ENCODE measurements around the gene KRT33B. TPM values are rescaled to one million over a fixed set of nuclear protein-coding genes. Genes with fewer than 3 reads are reported as not detected.

KRT33B gene
- total RNA-seq, 2 donors from 2014 or later, result not detected

- no peak for DNase-seq (ENCODE audit: low spot score)
These were observed 35.8 kb downstream of the KRT33B start for GRCh38 chr17:41333836-41334235.

GRCh38 chr17:41333098-41333497 is 36.5 kb downstream of the KRT33B start:
- DNase-seq (ENCODE audit: low spot score) (no peak), ATAC-seq (ENCODE audit: insufficient number of reproducible peaks, low FRiP score, low read depth) (no peak)
- no peaks in the 10 kb centered on the region for H3K9me3 ChIP-seq
- H3K36me3 ChIP-seq, result no peaks in the 10 kb centered on the region
- no peak overlapping the region for H3K4me3 ChIP-seq
- no peaks in the 10 kb centered on the region for H3K27me3 ChIP-seq (replicated peaks; ENCODE audit: insufficient read depth)
- H3K27ac ChIP-seq, result no peak overlapping the region
- TF ChIP-seq CTCF (IDR thresholded peaks at IDR 0.05), result no peak
- H3K4me1 ChIP-seq (ENCODE audit: control insufficient read depth in 1 of 2, low read depth in 2 of 2), result no peaks in the 10 kb centered on the region

More at GRCh38 chr17:41333836-41334235, 35.8 kb downstream of the KRT33B start:
- Histone ChIP-seq H3K36me3 (no peaks in the 10 kb centered on the region), H3K27me3 (replicated peaks; ENCODE audit: insufficient read depth) (no peaks in the 10 kb centered on the region), H3K4me1 (ENCODE audit: control insufficient read depth in 1 of 2, low read depth in 2 of 2) (no peaks in the 10 kb centered on the region), H3K9me3 (no peaks in the 10 kb centered on the region), H3K4me3 (no peak overlapping the region), H3K27ac (no peak overlapping the region)
- ATAC-seq (ENCODE audit: insufficient number of reproducible peaks, low FRiP score, low read depth), result no peak
- no peak for TF ChIP-seq CTCF (IDR thresholded peaks at IDR 0.05)

GRCh38 chr17:41332239-41332638 is 37.4 kb downstream of the KRT33B start:
- Histone ChIP-seq H3K4me3 (no peak overlapping the region), H3K9me3 (no peaks in the 10 kb centered on the region), H3K4me1 (ENCODE audit: control insufficient read depth in 1 of 2, low read depth in 2 of 2) (no peaks in the 10 kb centered on the region), H3K27ac (no peak overlapping the region), H3K27me3 (replicated peaks; ENCODE audit: insufficient read depth) (no peaks in the 10 kb centered on the region), H3K36me3 (no peaks in the 10 kb centered on the region)
- no peak for TF ChIP-seq CTCF (IDR thresholded peaks at IDR 0.05)
- ATAC-seq (ENCODE audit: insufficient number of reproducible peaks, low FRiP score, low read depth) (no peak), DNase-seq (ENCODE audit: low spot score) (no peak)

- no peak for ATAC-seq (ENCODE audit: insufficient number of reproducible peaks, low FRiP score, low read depth)
- no peak for TF ChIP-seq CTCF (IDR thresholded peaks at IDR 0.05)
- no peaks in the 10 kb centered on the region for H3K9me3 ChIP-seq
These were observed 38.0 kb downstream of the KRT33B start for GRCh38 chr17:41331606-41332005.

GRCh38 chr17:41329279-41329948 is 40.2 kb downstream of the KRT33B start:
- no peaks in the 10 kb centered on the region for H3K4me1 ChIP-seq (ENCODE audit: control insufficient read depth in 1 of 2, low read depth in 2 of 2)
- no peak overlapping the region for H3K4me3 ChIP-seq
- H3K9me3 ChIP-seq, result no peaks in the 10 kb centered on the region
- H3K36me3 ChIP-seq, result no peaks in the 10 kb centered on the region
- TF ChIP-seq CTCF (IDR thresholded peaks at IDR 0.05), result peak; percentile 56
- no peak overlapping the region for H3K27ac ChIP-seq
- no peaks in the 10 kb centered on the region for H3K27me3 ChIP-seq (replicated peaks; ENCODE audit: insufficient read depth)
- DNase-seq (ENCODE audit: low spot score) (no peak), ATAC-seq (ENCODE audit: insufficient number of reproducible peaks, low FRiP score, low read depth) (no peak)

More at GRCh38 chr17:41331606-41332005, 38.0 kb downstream of the KRT33B start:
- Histone ChIP-seq H3K36me3 (no peaks in the 10 kb centered on the region), H3K4me3 (no peak overlapping the region), H3K27ac (no peak overlapping the region), H3K4me1 (ENCODE audit: control insufficient read depth in 1 of 2, low read depth in 2 of 2) (no peaks in the 10 kb centered on the region), H3K27me3 (replicated peaks; ENCODE audit: insufficient read depth) (no peaks in the 10 kb centered on the region)
- DNase-seq (ENCODE audit: low spot score), result no peak

Measured in thoracic aorta (tissue), 2 donors.